HUES48 (cell line): ENCODE results near the gene OPCML.
A peak's percentile ranks its signal among the peaks of the same experiment; 100 is the strongest.

Experiments used
- H3K27ac ChIP-seq: one replicate; pipeline ENCODE4 v1.7.0; 2013; ENCODE audit warnings: low read depth, low read length, inconsistent platforms
- H3K27me3 ChIP-seq: 2 replicates; pipeline ENCODE4 v1.6.1; 2013; ENCODE audit warnings: mild to moderate bottlenecking, low read length; ENCODE audit not compliant: control insufficient read depth, insufficient read depth
- H3K36me3 ChIP-seq: 2 replicates; pipeline ENCODE4 v1.6.1; 2013; ENCODE audit warnings: low read length; ENCODE audit not compliant: control insufficient read depth, insufficient read depth
- H3K4me1 ChIP-seq: 2 replicates; pipeline ENCODE4 v1.6.1; 2013; ENCODE audit warnings: mild to moderate bottlenecking, low read length; ENCODE audit not compliant: control insufficient read depth, insufficient read depth
- H3K4me3 ChIP-seq: 2 replicates; pipeline ENCODE4 v1.5.1; 2013; ENCODE audit warnings: mild to moderate bottlenecking, low read depth, low read length
- H3K9ac ChIP-seq: 2 replicates; pipeline ENCODE4 v1.6.1; 2013; ENCODE audit warnings: mild to moderate bottlenecking, low read depth, low read length, moderate library complexity
- H3K9me3 ChIP-seq: 2 replicates; pipeline ENCODE4 v1.6.1; 2013; ENCODE audit warnings: low read length; ENCODE audit not compliant: control insufficient read depth, insufficient read depth

Gene OPCML

DNA sequence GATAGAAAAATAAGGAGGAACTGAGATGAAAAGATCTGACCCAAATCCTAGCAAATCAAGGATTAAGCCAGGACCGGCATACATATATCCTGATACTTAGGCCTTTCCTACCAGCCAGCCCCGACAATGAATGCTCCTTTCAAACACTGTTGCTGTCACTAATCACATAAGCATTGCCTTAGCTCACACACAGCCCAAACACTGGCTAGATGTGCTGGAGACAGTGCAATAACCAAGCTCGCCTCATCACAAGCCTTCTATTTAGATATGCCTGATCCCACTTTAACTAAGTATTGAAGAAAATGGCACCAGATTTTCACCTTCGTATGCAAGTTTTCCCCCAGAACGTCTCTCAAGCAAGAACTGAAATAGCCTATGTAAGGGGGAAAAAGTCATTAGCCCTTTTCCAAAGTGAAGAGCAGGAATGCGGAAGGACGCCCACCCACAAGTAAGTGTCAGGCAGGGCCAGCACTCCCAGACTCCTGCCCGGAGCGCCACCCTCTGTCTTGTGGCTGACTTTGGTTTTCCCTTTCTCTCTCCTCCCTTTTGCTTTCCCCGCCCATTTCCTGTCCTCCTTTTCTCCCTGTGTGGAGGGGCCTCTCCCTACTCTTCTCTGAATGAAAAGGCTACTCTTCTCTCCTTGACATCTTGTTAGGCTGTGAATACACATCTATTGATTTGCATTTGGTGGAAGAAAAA lies 8.9 kb upstream of the OPCML start:
- Histone ChIP-seq H3K4me1 (peaks cover 56% of the 10 kb centered on the region), H3K27me3 (no peaks in the 10 kb centered on the region), H3K4me3 (peak overlapping the region; percentile 33), H3K36me3 (no peaks in the 10 kb centered on the region), H3K27ac (peak overlapping the region; percentile 92), H3K9me3 (no peaks in the 10 kb centered on the region), H3K9ac (no peak overlapping the region)

DNA sequence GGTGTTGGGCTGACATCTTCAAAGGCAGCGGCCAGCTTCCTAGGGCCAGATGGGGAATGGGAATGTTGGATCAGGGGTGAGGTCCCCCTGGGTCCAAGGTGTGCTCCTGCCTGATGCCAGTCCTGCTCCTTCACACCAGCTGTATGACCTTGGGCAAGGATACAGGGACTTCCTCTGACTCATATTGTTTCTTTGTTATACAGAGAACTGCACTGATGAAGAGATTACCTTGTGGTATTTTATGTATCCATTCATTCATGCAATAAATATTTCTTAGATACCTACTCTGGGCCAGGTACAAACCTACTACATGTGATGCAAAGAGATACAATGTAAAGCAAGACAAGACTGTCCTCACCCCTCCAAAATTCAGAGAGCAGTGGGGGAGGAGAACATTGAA lies 3.9 kb upstream of the OPCML start:
- Histone ChIP-seq H3K4me1 (peaks cover 41% of the 10 kb centered on the region), H3K36me3 (no peaks in the 10 kb centered on the region), H3K9me3 (no peaks in the 10 kb centered on the region), H3K4me3 (no peak overlapping the region), H3K27me3 (peaks cover 21% of the 10 kb centered on the region), H3K27ac (no peak overlapping the region), H3K9ac (no peak overlapping the region)

DNA sequence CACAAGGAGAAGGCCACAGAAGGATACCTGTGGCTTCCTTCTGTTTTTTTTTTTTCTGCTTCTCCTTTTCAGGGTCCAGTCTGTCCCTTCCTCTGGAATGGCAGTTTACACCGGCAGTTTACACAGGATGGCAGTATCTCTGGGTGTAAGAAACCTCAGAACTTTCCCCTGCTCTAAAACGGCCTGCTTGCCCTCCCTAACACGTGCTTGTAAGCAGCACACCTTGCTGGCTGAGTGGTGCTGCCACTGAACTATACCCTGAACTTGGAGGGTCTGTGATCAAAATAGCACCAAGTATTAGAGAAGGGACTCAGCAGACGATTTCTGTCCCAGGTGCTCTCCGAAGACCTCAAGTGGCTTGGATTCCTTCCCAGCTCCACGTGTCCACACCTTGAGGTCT lies 904 bp upstream of the OPCML start:
- no peak overlapping the region for H3K4me3 ChIP-seq
- H3K36me3 ChIP-seq = no peaks in the 10 kb centered on the region
- H3K9ac ChIP-seq = no peak overlapping the region
- H3K27ac ChIP-seq = no peak overlapping the region
- H3K4me1 ChIP-seq = peaks cover 47% of the 10 kb centered on the region
- H3K9me3 ChIP-seq = no peaks in the 10 kb centered on the region
- peaks cover 21% of the 10 kb centered on the region for H3K27me3 ChIP-seq

DNA sequence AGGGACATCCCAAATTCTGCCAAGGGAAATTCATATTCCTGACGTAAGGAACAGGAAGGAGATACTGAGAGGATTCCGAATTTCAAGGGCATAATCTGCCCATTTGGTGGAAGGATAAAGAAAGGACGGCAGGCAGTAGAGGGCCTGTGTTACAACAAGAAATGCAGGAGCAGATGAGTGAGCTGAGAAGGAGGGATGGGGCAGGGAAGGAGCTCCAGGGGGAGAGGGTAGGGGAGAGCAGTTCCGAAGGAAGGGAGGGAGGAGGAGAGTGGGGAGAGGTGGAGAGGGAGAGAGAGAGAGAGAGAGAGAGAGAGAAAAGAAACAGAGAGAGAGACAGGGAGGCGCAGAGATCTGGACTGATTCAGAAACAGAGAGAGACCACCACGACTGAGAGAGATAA lies 843 bp downstream of the OPCML start:
- peaks cover 21% of the 10 kb centered on the region for H3K27me3 ChIP-seq
- H3K27ac ChIP-seq = no peak overlapping the region
- peak overlapping the region; percentile 56; the same call in 1 of the 2 replicates for H3K9ac ChIP-seq
- H3K4me3 ChIP-seq = peak overlapping the region; percentile 81
- H3K4me1 ChIP-seq = peaks cover 47% of the 10 kb centered on the region
- no peaks in the 10 kb centered on the region for H3K36me3 ChIP-seq
- no peaks in the 10 kb centered on the region for H3K9me3 ChIP-seq

DNA sequence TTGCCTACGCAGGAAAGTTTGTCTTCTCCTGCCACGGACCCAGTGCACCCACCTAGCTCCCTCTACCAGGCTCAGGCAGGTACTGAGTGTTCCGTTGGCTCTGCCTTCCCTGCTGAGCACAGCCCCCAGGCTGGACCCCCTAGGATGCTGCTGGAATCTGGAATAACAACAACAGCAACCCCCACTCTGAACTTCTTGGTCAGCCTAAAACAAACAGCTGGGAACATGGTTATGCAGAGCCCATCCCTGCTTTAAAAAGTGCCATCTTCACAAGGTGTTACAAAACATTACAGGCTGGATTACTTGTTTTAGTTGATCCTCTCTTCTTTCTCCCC lies 1.8 kb downstream of the OPCML start:
- H3K27ac ChIP-seq = peak overlapping the region; percentile 53
- no peak overlapping the region for H3K9ac ChIP-seq
- H3K4me3 ChIP-seq = peak overlapping the region; percentile 81
- 0 out of 2 replicates have a peak, but pooled peaks cover 2% of the 10 kb centered on the region for H3K36me3 ChIP-seq
- peaks cover 21% of the 10 kb centered on the region for H3K27me3 ChIP-seq
- H3K4me1 ChIP-seq = peaks cover 47% of the 10 kb centered on the region
- H3K9me3 ChIP-seq = no peaks in the 10 kb centered on the region

DNA sequence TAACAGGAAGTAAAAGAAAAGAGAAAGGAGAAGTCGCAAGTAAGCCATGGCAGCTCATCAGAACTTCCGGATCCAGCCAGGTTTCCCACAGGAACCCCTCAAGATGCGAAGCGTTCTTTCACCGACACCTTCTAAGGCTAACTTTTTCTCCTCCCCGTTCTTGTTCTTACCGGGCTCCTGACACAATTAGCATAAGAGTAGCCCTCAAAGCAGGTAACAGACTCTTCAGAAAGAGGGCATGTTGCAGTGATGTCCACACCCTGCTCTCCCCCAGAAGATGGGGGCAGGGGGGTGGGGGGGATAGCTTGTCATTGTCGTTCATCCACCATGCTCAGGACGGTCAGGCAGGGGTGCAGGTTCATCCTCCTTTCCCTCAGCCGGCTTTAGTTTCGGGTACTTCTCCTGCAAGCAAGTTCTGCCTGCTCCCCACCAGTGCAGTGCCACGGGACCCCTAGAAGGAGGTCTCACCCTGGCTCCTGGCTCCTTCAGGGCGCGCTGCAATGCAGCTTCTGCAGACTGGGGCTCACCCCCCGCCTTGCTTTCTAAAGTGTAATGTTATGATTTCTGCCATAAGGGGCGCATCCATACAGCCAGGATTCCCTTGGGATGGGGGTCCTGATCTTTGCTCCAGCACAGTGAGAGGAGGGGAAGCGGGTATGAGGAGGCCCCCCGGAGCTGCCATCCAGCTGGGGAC lies 2.3 kb downstream of the OPCML start:
- H3K9ac ChIP-seq = no peak overlapping the region

DNA sequence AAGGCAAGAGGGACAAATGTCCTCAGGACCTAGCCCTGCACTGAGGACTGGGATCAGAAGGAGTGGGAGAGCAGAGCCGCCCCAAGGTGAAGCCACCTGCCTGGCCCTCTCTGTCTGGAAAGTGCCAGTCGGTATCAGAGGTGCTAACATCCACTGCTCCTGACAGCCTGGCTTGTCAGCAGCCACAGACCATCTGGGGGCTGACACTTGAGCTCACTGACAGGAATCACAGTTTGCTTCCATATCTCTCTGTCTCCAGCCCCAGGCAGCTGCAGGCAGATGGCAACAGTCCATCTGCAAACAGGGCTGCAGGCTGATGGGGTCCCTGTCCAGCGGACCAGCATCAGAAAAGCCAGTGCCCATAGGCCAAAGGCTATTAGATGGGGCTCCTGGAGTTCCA lies 5.5 kb downstream of the OPCML start:
- Histone ChIP-seq H3K27me3 (no peaks in the 10 kb centered on the region), H3K27ac (no peak overlapping the region), H3K4me1 (peaks cover 25% of the 10 kb centered on the region), H3K9me3 (no peaks in the 10 kb centered on the region), H3K4me3 (no peak overlapping the region), H3K9ac (no peak overlapping the region), H3K36me3 (0 out of 2 replicates have a peak, but pooled peaks cover 2% of the 10 kb centered on the region)

More for the DNA sequence above, 2.3 kb downstream of the OPCML start:
- Histone ChIP-seq H3K9me3 (no peaks in the 10 kb centered on the region), H3K27me3 (peaks cover 21% of the 10 kb centered on the region), H3K36me3 (0 out of 2 replicates have a peak, but pooled peaks cover 2% of the 10 kb centered on the region), H3K27ac (peak overlapping the region; percentile 53), H3K4me1 (peaks cover 47% of the 10 kb centered on the region), H3K4me3 (peak overlapping the region; percentile 81)

DNA sequence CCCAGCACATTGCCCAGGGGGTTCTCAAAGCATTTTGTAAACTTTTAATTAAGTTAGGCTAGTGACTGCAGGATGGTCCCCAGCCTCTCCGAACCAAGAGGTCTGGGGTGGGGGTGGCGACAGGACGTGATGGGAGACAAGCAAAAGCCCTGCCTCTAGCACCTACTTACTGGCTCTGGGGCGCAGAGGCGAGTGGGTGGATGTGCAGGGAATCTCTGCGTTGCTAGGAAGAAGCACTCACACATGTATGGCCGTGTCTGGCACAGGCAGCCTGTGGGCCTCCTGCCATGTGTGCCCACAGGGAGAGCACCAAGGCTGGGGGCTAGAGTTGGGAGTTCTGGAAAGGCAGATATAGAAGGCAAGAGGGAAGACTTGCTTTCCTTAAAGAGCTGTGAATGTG lies 6.3 kb downstream of the OPCML start:
- no peak overlapping the region for H3K4me3 ChIP-seq

DNA sequence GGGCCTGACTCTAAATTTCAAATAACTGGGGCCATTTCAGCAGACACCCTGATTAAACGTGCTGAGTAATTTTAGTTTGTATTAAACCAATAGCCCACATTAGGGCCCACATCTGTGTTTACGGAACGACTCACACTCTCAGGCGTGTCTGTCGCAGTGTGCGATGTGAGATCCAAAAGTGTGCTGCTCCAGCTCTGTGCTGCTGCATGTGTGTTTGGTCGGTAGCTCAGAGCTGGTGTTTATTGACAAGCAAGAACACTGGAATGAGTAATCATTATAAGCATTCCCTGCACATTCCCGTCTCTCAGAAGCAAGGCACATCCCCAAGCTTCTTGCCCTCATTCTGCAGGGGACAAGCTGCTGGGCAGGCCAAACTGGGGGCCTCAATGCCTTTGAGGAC lies 7.8 kb downstream of the OPCML start:
- Histone ChIP-seq H3K27me3 (no peaks in the 10 kb centered on the region), H3K4me3 (no peak overlapping the region), H3K36me3 (0 out of 2 replicates have a peak, but pooled peaks cover 2% of the 10 kb centered on the region), H3K27ac (no peak overlapping the region), H3K9ac (no peak overlapping the region), H3K4me1 (peaks cover 6% of the 10 kb centered on the region), H3K9me3 (no peaks in the 10 kb centered on the region)

More for the DNA sequence above, 6.3 kb downstream of the OPCML start:
- Histone ChIP-seq H3K4me1 (peaks cover 21% of the 10 kb centered on the region), H3K27ac (no peak overlapping the region), H3K27me3 (no peaks in the 10 kb centered on the region), H3K36me3 (0 out of 2 replicates have a peak, but pooled peaks cover 2% of the 10 kb centered on the region), H3K9me3 (no peaks in the 10 kb centered on the region), H3K9ac (no peak overlapping the region)

DNA sequence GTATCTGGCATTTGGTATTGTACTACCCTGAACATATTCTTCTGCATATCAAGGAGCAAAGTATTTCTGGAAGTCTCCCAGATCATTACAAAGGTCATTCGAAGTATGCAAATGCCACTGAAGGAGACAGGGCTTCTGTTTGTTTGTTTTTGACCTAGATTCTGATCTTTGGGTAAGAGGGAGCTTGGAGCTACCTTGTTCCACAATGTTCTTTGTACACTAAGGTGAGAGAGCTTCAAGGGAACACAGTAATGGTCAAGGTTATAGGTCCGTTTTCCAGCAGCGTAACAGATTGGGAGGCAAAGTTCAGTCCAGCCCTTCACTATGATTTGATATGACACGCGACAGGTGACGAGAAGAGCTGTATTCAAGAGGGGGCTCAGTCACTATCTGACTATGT lies 10.0 kb downstream of the OPCML start:
- Histone ChIP-seq H3K4me3 (no peak overlapping the region), H3K9me3 (no peaks in the 10 kb centered on the region), H3K36me3 (0 out of 2 replicates have a peak, but pooled peaks cover 2% of the 10 kb centered on the region), H3K4me1 (no peaks in the 10 kb centered on the region), H3K9ac (no peak overlapping the region), H3K27ac (no peak overlapping the region), H3K27me3 (no peaks in the 10 kb centered on the region)

DNA sequence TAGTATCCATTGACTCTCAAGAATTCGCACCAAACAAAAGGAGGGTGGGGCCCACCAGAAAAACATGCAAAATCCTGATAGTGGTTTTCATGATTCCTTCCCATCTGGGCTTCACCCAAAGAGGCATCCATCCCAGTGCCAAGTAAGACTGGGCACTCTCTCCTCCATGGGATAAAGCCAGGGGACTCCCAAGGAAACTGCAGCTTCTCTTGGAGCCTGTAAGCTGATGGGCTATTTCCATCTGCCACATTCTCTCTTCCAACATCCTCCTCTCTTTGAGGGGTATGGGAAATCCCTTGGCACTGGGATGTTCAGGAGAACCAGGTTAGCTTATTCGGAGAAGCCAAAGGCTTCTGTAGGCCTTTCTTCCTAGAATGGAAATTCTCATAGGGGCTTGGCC lies 10.8 kb downstream of the OPCML start:
- Histone ChIP-seq H3K27ac (no peak overlapping the region), H3K4me3 (no peak overlapping the region), H3K4me1 (no peaks in the 10 kb centered on the region), H3K27me3 (no peaks in the 10 kb centered on the region), H3K36me3 (0 out of 2 replicates have a peak, but pooled peaks cover 2% of the 10 kb centered on the region), H3K9me3 (no peaks in the 10 kb centered on the region), H3K9ac (no peak overlapping the region)
